ENCODE results near the gene TXLNA. TPM values are rescaled to one million over a fixed set of nuclear protein-coding genes. Genes with fewer than 3 reads are reported as not detected.
A peak's percentile ranks its signal among the peaks of the same experiment; 100 is the strongest.

Gene TXLNA
- total RNA-seq, 3 donors from 2014 or later = 38.7 to 51.8 (median 45.8) TPM

- Histone ChIP-seq H3K36me3 (peaks cover 12% of the 10 kb centered on the region), H3K27me3 (no peaks in the 10 kb centered on the region), H3K4me3 (no peak overlapping the region), H3K4me1 (no peaks in the 10 kb centered on the region), H3K27ac (no peak overlapping the region), H3K9me3 (no peaks in the 10 kb centered on the region)
- TF ChIP-seq POLR2A (IDR thresholded peaks at IDR 0.05) (no peak), POLR2AphosphoS5 (IDR thresholded peaks at IDR 0.05) (no peak), CTCF (IDR thresholded peaks at IDR 0.05) (no peak)
- intact Hi-C loops (cut with DNase I; ENCODE audit: low total_unique reads) = loop anchor here (2.0 kb wide), 1 partner anchor 57 kb away; no protein-coding TSS in a partner anchor
- no peak for DNase-seq (ENCODE audit: low spot score in 2 of 2)
These were observed 52.5 kb downstream of the TXLNA start for GRCh38 chr1:32231843-32232432.

- intact Hi-C loops (cut with DNase I; ENCODE audit: low total_unique reads) = no loop called here
- Histone ChIP-seq H3K36me3 (peaks cover 12% of the 10 kb centered on the region), H3K4me3 (no peak overlapping the region), H3K27ac (no peak overlapping the region), H3K4me1 (no peaks in the 10 kb centered on the region), H3K27me3 (no peaks in the 10 kb centered on the region), H3K9me3 (no peaks in the 10 kb centered on the region)
- TF ChIP-seq POLR2A (IDR thresholded peaks at IDR 0.05) (no peak), POLR2AphosphoS5 (IDR thresholded peaks at IDR 0.05) (no peak), CTCF (IDR thresholded peaks at IDR 0.05) (no peak)
- no peak for DNase-seq (ENCODE audit: low spot score in 2 of 2)
These were observed 53.3 kb downstream of the TXLNA start for GRCh38 chr1:32232558-32233304.

GRCh38 chr1:32234792-32235191, 55.3 kb downstream of the TXLNA start:
- Histone ChIP-seq H3K27me3 (no peaks in the 10 kb centered on the region), H3K27ac (no peak overlapping the region), H3K36me3 (no peaks in the 10 kb centered on the region), H3K4me1 (peaks cover 0 to 6% of the 10 kb centered on the region in 2 donors), H3K4me3 (no peak overlapping the region), H3K9me3 (no peaks in the 10 kb centered on the region)
- TF ChIP-seq CTCF (IDR thresholded peaks at IDR 0.05) (no peak), POLR2A (IDR thresholded peaks at IDR 0.05) (no peak), POLR2AphosphoS5 (IDR thresholded peaks at IDR 0.05) (no peak)
- intact Hi-C loops (cut with DNase I; ENCODE audit: low total_unique reads) = loop anchor here (5.0 kb wide), 1 partner anchor 297 kb away; the partner anchor contains the start of gene PTP4A2
- DNase-seq (ENCODE audit: low spot score in 2 of 2) = no peak

GRCh38 chr1:32239337-32239736, 59.9 kb downstream of the TXLNA start:
- Histone ChIP-seq H3K36me3 (no peaks in the 10 kb centered on the region), H3K27ac (peak overlapping the region; percentile 89 to 96), H3K27me3 (no peaks in the 10 kb centered on the region), H3K9me3 (no peaks in the 10 kb centered on the region), H3K4me3 (peak overlapping the region in 2 of 3 donors; percentile 69 to 73), H3K4me1 (peaks cover 0 to 8% of the 10 kb centered on the region in 2 donors)
- intact Hi-C loops (cut with DNase I; ENCODE audit: low total_unique reads) = loop anchor here (5.0 kb wide), 1 partner anchor 302 kb away; the partner anchor contains the start of gene PTP4A2
- TF ChIP-seq CTCF (IDR thresholded peaks at IDR 0.05) (no peak), POLR2AphosphoS5 (IDR thresholded peaks at IDR 0.05) (no peak), POLR2A (IDR thresholded peaks at IDR 0.05) (no peak)
- DNase-seq (ENCODE audit: low spot score in 2 of 2) = no peak

- no peaks in the 10 kb centered on the region for H3K9me3 ChIP-seq
- H3K27me3 ChIP-seq = no peaks in the 10 kb centered on the region
- no peak for DNase-seq (ENCODE audit: low spot score in 2 of 2)
- TF ChIP-seq POLR2A (IDR thresholded peaks at IDR 0.05) (no peak), POLR2AphosphoS5 (IDR thresholded peaks at IDR 0.05) (no peak), CTCF (IDR thresholded peaks at IDR 0.05) (no peak)
- intact Hi-C loops (cut with DNase I; ENCODE audit: low total_unique reads) = loop anchor here (5.0 kb wide), 1 partner anchor 302 kb away; the partner anchor contains the start of gene PTP4A2
- H3K4me3 ChIP-seq = peak overlapping the region in 2 of 3 donors; percentile 69 to 73
- H3K4me1 ChIP-seq = peaks cover 0 to 8% of the 10 kb centered on the region in 2 donors
- peak overlapping the region; percentile 89 to 96 for H3K27ac ChIP-seq
- H3K36me3 ChIP-seq = no peaks in the 10 kb centered on the region
These were observed 60.3 kb downstream of the TXLNA start for GRCh38 chr1:32239790-32240139.
